Fibroblast of lung (primary cell): ENCODE results near the gene ZNF527. TPM values are rescaled to one million over a fixed set of nuclear protein-coding genes. Genes with fewer than 3 reads are reported as not detected.

Experiments
- DNase-seq, 2 donors: peaks; one replicate each; pipeline versions ENCODE4 v3.0.0 to v3.0.0-alpha.2; 2010; ENCODE audit warnings: low read depth in 2 of 2
- H2AFZ ChIP-seq: 2 replicates; pipeline ENCODE4 v1.5.1; 2012; ENCODE audit warnings: low read length, control low read depth, inconsistent platforms
- H3K27ac ChIP-seq: 2 replicates; pipeline ENCODE4 v1.5.1; 2011; ENCODE audit warnings: low read length, control low read depth; ENCODE audit not compliant: insufficient read depth
- H3K27me3 ChIP-seq: 2 replicates; pipeline ENCODE4 v1.5.1; 2011; ENCODE audit warnings: mild to moderate bottlenecking, low read length; ENCODE audit not compliant: control insufficient read depth, insufficient read depth
- H3K36me3 ChIP-seq: 2 replicates; pipeline ENCODE4 v1.5.1; 2011; ENCODE audit warnings: low read length; ENCODE audit not compliant: control insufficient read depth, insufficient read depth
- H3K4me1 ChIP-seq: 2 replicates; pipeline ENCODE4 v1.5.1; 2011; ENCODE audit warnings: low read length; ENCODE audit not compliant: control insufficient read depth, insufficient read depth; ENCODE audit errors: extremely low read depth
- H3K4me2 ChIP-seq: 2 replicates; pipeline ENCODE4 v1.5.1; 2011; ENCODE audit warnings: low read length, control low read depth; ENCODE audit not compliant: insufficient read depth; ENCODE audit errors: extremely low read depth
- H3K4me3 ChIP-seq, 4 experiments: fragments of 200-600 bp in 1 of 4; sonication (generic) in 1 of 4; replicated peaks in 1 of 4; 2 replicates each; pipeline ENCODE4 v1.5.1; 2011 to 2016; ENCODE audit warnings: low read length in 4 of 4, low read depth in 3 of 4, mild to moderate bottlenecking in 3 of 4, control low read depth in 2 of 4, inconsistent platforms in 1 of 4, mixed read lengths in 1 of 4; ENCODE audit not compliant: insufficient read depth in 1 of 4; ENCODE audit errors: control extremely low read depth in 1 of 4
- H3K79me2 ChIP-seq: 2 replicates; pipeline ENCODE4 v1.5.1; 2012; ENCODE audit warnings: mild to moderate bottlenecking, low read length, inconsistent platforms; ENCODE audit not compliant: control insufficient read depth, insufficient read depth
- H3K9ac ChIP-seq: 2 replicates; pipeline ENCODE4 v1.5.1; 2011; ENCODE audit warnings: mild to moderate bottlenecking, low read length, control low read depth; ENCODE audit not compliant: insufficient read depth
- H3K9me3 ChIP-seq: 2 replicates; pipeline ENCODE4 v1.5.1; 2012; ENCODE audit warnings: low read depth, low read length; ENCODE audit not compliant: control insufficient read depth, insufficient read depth
- H4K20me1 ChIP-seq: 2 replicates; pipeline ENCODE4 v1.5.1; 2011; ENCODE audit warnings: low read length; ENCODE audit not compliant: control insufficient read depth, insufficient read depth; ENCODE audit errors: extremely low read depth
- CTCF ChIP-seq, 2 donors: IDR thresholded peaks in 1 of 2; conservative IDR thresholded peaks in 1 of 2; 1 replicate in 1 of 2; 2 replicates in 1 of 2; pipeline ENCODE4 v1.5.1; 2011 to 2012; ENCODE audit warnings: low read length in 2 of 2, control low read depth in 1 of 2, inconsistent platforms in 1 of 2, low read depth in 1 of 2, mild to moderate bottlenecking in 1 of 2
- EZH2 ChIP-seq: IDR thresholded peaks from 2 replicates; pipeline ENCODE4 v1.5.1; 2012; ENCODE audit warnings: low read length, control low read depth, mild to moderate bottlenecking; ENCODE audit errors: missing control alignments
- polyA plus RNA-seq, 2 donors: library from polyadenylated mRNA; depleted of rRNA in 1 of 2; stranded (reverse) in 1 of 2; unstranded in 1 of 2; fragments of >200 nt; gene quantifications; 2 replicates each; pipeline ENCODE4 v1.2.1, GENCODE V29; 2011 to 2012; ENCODE audit warnings: missing spikeins in 1 of 2
- total RNA-seq: library from RNA; depleted of rRNA; stranded (reverse); fragments of >200 nt; gene quantifications from 2 replicates; pipeline ENCODE4 v1.2.1, GENCODE V29; 2014

The ZNF527 gene
- total and polyA plus RNA-seq, 2 donors (not counting 1 experiment from before 2014, with no cell fraction given) = 4.6 to 6.6 TPM

DNA sequence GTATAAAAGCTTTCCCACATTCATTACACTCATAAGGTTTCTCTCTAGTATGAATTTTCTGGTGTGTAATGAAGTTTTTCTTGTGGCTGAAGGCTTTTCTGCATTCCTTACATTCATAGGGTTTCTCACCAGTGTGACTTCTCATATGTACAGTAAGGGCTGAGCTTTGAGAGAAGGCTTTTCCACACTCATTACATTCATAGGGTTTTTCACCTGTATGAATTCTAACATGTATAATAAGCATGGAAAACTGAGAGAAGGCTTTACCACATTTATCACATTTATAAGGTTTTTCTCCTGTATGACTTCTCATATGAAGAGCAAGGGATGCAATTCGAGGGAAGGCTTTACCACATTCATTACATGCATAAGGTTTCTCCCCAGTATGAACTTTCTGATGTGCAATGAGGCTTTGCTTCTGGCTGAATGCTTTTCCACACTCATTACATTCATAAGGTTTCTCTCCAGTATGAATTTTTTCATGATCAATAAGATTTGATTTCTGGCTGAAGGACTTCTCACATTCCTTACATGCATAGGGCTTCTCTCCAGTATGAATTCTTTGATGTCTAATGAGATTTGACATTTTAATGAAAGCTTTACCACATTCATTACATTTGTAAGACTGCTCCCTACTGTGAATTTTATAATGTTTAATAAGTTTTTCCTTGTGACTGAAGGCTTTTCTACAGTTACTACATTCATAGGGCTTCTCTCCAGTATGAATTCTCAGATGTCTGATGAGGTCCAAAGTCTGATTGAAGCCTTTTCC is 42.6 kb downstream of the ZNF527 start:
- H3K9ac ChIP-seq = no peak overlapping the region
- H3K4me3 ChIP-seq = no peak overlapping the region
- H4K20me1 ChIP-seq = no peaks in the 10 kb centered on the region
- peaks cover 2% of the 10 kb centered on the region for H3K9me3 ChIP-seq
- DNase-seq = peak; percentile 2 to 12
- H3K4me2 ChIP-seq = no peak overlapping the region
- no peak overlapping the region for H3K27ac ChIP-seq
- no peaks in the 10 kb centered on the region for H3K27me3 ChIP-seq
- H3K79me2 ChIP-seq = no peaks in the 10 kb centered on the region
- no peak overlapping the region for H2AFZ ChIP-seq
- no peak for TF ChIP-seq CTCF (conservative IDR thresholded peaks at IDR 0.05 in 1 of 2, IDR thresholded peaks at IDR 0.05 in 1 of 2; ENCODE audit: low read depth in 1 of 2, low read length in 2 of 2)
- no peak for TF ChIP-seq EZH2
- H3K4me1 ChIP-seq = no peaks in the 10 kb centered on the region
- H3K36me3 ChIP-seq = no peaks in the 10 kb centered on the region

Other genes with a start within 250 kb of the ZNF527 start
- gene ZNF585A, start 198.4 kb upstream of the ZNF527 start, total RNA-seq = 5.1 and 9.9 TPM in 2 replicates
- gene ZNF585A, start 198.4 kb upstream of the ZNF527 start, polyA plus RNA-seq = 8.7 and 11.0 TPM in 2 replicates
- gene ZNF585B, start 160.6 kb upstream of the ZNF527 start, total RNA-seq = 26.5 and 43.8 TPM in 2 replicates
- 14.8 and 19.5 TPM in 2 replicates for gene ZNF585B, start 160.6 kb upstream of the ZNF527 start, polyA plus RNA-seq
- gene ZNF383, start 152.9 kb upstream of the ZNF527 start, total RNA-seq = 7.2 and 9.4 TPM in 2 replicates
- 3.1 and 5.0 TPM in 2 replicates for gene ZNF383, start 152.9 kb upstream of the ZNF527 start, polyA plus RNA-seq
- gene ZNF569, start 96.3 kb downstream of the ZNF527 start, total RNA-seq = 8.5 and 11.9 TPM in 2 replicates
- gene ZNF569, start 96.3 kb downstream of the ZNF527 start, polyA plus RNA-seq = 3.0 and 4.3 TPM in 2 replicates
- gene ZNF570, start 98.3 kb downstream of the ZNF527 start, total RNA-seq = 11.7 and 13.4 TPM in 2 replicates
- gene ZNF570, start 98.3 kb downstream of the ZNF527 start, polyA plus RNA-seq = 4.1 and 5.8 TPM in 2 replicates
- 2.6 and 5.9 TPM in 2 replicates for gene ZNF793, start 135.8 kb downstream of the ZNF527 start, total RNA-seq
- 1.6 and 1.7 TPM in 2 replicates for gene ZNF793, start 135.8 kb downstream of the ZNF527 start, polyA plus RNA-seq
- gene ZNF571, start 223.7 kb downstream of the ZNF527 start, total RNA-seq = 3.1 and 4.1 TPM in 2 replicates
- gene ZNF571, start 223.7 kb downstream of the ZNF527 start, polyA plus RNA-seq = 1.3 and 1.9 TPM in 2 replicates
- 1.0 and 1.3 TPM in 2 replicates for gene ZNF540, start 223.8 kb downstream of the ZNF527 start, total RNA-seq
- gene ZNF540, start 223.8 kb downstream of the ZNF527 start, polyA plus RNA-seq = 0.35 and 0.44 TPM in 2 replicates